Parathyroid adenoma (tissue), 2 donors: Measurements from ENCODE around the gene GALNT18.

Source experiments
- H2AFZ ChIP-seq: fragments of 300-600 bp; sonication (generic); one replicate; pipeline ENCODE4 v1.7.0; 2017; ENCODE audit warnings: antibody characterized with exemption, mild to moderate bottlenecking
- H3K27ac ChIP-seq: fragments of 300-600 bp; sonication (generic); one replicate; pipeline ENCODE4 v1.7.0; 2017
- H3K27me3 ChIP-seq: fragments of 300-600 bp; sonication (generic); one replicate; pipeline ENCODE4 v1.7.0; 2017; ENCODE audit warnings: low read length; ENCODE audit not compliant: control insufficient read depth, insufficient read depth
- H3K36me3 ChIP-seq: fragments of 300-600 bp; sonication (generic); one replicate; pipeline ENCODE4 v1.7.0; 2017; ENCODE audit warnings: low read length; ENCODE audit not compliant: control insufficient read depth, insufficient read depth
- H3K4me1 ChIP-seq: fragments of 300-600 bp; sonication (generic); one replicate; pipeline ENCODE4 v1.7.0; 2017; ENCODE audit warnings: control low read depth
- H3K4me2 ChIP-seq: fragments of 300-600 bp; sonication (generic); one replicate; pipeline ENCODE4 v1.7.0; 2017; ENCODE audit warnings: low read length
- H3K4me3 ChIP-seq: fragments of 300-600 bp; sonication (generic); one replicate; pipeline ENCODE4 v1.7.0; 2017; ENCODE audit warnings: low read depth, low read length
- H3K79me2 ChIP-seq: fragments of 300-600 bp; sonication (generic); one replicate; pipeline ENCODE4 v1.7.0; 2017; ENCODE audit warnings: control low read depth
- H3K9ac ChIP-seq: fragments of 300-600 bp; sonication (generic); one replicate; pipeline ENCODE4 v1.7.0; 2017; ENCODE audit warnings: mild to moderate bottlenecking
- H3K9me3 ChIP-seq: fragments of 300-600 bp; sonication (generic); one replicate; pipeline ENCODE4 v1.7.0; 2017; ENCODE audit warnings: low read length; ENCODE audit not compliant: control insufficient read depth
- TF ChIP-seq, protein P1 (sequence below): fragments of 300-600 bp; sonication (generic); IDR thresholded peaks from one replicate; pipeline ENCODE4 v1.7.0; 2017; ENCODE audit warnings: antibody characterized with exemption, mild to moderate bottlenecking
- donor health status: primary hyperparathyroidism.

GALNT18 gene

DNA sequence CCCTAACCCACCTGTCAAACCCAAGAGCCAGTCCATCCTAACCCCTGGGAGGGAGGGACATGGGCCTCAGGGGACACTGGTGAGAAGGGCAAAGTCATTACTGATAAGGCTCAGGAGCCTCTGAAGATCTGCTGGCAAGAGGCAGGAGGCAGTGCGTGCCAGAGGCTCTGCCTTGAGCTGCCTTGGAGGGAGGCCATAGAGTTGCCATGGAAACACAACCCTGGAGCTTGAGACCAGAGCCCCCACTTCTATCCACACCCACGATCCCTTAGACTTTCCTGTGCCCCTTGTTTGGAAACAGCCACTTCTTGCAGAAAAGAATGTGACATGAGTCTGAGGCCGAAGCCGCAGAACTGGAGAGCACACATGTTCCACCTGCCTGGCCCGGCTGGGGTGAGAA lies 179.0 kb downstream of the GALNT18 start:
- Histone ChIP-seq H3K27me3 (no peaks in the 10 kb centered on the region), H3K9me3 (no peaks in the 10 kb centered on the region), H2AFZ (no peak overlapping the region), H3K4me2 (no peak overlapping the region), H3K27ac (no peak overlapping the region), H3K9ac (no peak overlapping the region), H3K4me1 (peaks cover 18% of the 10 kb centered on the region), H3K79me2 (no peaks in the 10 kb centered on the region), H3K4me3 (no peak overlapping the region), H3K36me3 (no peaks in the 10 kb centered on the region)
- TF ChIP-seq, protein P1, sequence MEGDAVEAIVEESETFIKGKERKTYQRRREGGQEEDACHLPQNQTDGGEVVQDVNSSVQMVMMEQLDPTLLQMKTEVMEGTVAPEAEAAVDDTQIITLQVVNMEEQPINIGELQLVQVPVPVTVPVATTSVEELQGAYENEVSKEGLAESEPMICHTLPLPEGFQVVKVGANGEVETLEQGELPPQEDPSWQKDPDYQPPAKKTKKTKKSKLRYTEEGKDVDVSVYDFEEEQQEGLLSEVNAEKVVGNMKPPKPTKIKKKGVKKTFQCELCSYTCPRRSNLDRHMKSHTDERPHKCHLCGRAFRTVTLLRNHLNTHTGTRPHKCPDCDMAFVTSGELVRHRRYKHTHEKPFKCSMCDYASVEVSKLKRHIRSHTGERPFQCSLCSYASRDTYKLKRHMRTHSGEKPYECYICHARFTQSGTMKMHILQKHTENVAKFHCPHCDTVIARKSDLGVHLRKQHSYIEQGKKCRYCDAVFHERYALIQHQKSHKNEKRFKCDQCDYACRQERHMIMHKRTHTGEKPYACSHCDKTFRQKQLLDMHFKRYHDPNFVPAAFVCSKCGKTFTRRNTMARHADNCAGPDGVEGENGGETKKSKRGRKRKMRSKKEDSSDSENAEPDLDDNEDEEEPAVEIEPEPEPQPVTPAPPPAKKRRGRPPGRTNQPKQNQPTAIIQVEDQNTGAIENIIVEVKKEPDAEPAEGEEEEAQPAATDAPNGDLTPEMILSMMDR, result no peak

DNA sequence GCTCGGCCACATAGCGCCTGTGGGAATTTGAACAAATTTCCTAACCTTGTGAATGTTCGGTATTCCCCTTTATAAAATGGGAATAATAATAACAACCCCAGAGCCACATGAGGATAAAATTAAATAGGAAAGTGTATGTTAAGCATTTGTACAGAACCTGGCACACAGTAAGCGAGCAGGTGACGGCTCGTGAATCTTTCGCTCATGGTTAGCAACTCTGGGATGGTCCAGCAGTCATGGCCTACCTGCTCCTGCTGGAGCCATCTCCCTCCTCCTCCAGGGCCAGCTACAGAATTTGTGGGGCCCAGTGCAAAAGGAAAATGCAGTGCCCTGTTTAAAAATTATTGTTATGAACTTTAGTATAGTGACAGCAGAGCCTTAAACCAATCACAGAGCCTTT lies 180.3 kb downstream of the GALNT18 start:
- Histone ChIP-seq H3K27me3 (no peaks in the 10 kb centered on the region), H3K27ac (no peak overlapping the region), H2AFZ (no peak overlapping the region), H3K4me3 (no peak overlapping the region), H3K36me3 (no peaks in the 10 kb centered on the region), H3K4me2 (no peak overlapping the region), H3K9me3 (no peaks in the 10 kb centered on the region), H3K9ac (no peak overlapping the region), H3K79me2 (no peaks in the 10 kb centered on the region), H3K4me1 (peaks cover 19% of the 10 kb centered on the region)
- TF ChIP-seq, protein P1, result no peak

DNA sequence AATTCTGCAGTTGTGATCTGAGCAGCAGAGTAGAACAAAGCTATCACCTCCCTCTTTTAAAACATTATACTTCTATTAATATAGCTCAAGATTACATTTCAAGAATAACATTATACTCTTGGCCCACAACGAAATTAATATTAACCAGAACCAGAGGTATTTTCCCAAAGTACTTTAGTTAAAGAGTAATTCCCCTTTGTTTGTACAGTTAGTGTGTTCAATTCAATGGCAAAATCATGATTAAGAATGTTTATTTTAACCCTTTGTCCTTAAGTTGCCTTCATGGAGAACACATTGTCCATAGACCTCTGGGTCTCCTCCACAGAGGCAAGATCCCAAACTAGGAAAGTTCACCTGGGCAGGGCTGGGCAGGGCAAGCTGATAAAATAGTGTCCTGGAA lies 180.7 kb downstream of the GALNT18 start:
- no peaks in the 10 kb centered on the region for H3K79me2 ChIP-seq
- H3K9me3 ChIP-seq, result no peaks in the 10 kb centered on the region
- no peak overlapping the region for H3K4me2 ChIP-seq
- no peak overlapping the region for H3K4me3 ChIP-seq
- TF ChIP-seq, protein P1, result no peak
- H3K27ac ChIP-seq, result no peak overlapping the region
- H3K36me3 ChIP-seq, result no peaks in the 10 kb centered on the region
- H2AFZ ChIP-seq, result no peak overlapping the region
- H3K4me1 ChIP-seq, result peaks cover 21% of the 10 kb centered on the region
- no peaks in the 10 kb centered on the region for H3K27me3 ChIP-seq
- no peak overlapping the region for H3K9ac ChIP-seq

DNA sequence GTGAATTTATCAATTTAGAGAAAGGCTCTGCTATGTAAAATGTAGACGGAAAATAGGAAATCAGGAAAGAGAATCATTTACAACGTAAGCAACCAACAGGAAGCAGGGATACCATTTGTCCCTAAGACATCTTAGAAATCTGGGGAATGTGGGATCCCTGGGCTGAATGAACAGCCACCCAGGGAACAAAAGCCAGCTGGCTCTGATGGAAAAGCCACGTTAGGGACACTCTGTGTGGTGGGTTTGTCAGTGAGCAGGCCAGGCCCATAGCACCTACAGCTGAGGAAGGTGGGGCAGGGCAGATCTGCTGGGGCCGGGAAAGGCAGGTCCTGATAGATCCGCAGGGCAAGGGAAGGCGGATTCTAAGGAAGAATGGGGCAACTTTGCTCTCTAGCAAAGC lies 181.7 kb downstream of the GALNT18 start:
- H3K79me2 ChIP-seq, result peaks cover 2% of the 10 kb centered on the region
- H3K27ac ChIP-seq, result no peak overlapping the region
- H3K9ac ChIP-seq, result no peak overlapping the region
- H3K36me3 ChIP-seq, result no peaks in the 10 kb centered on the region
- no peaks in the 10 kb centered on the region for H3K9me3 ChIP-seq
- H3K4me3 ChIP-seq, result no peak overlapping the region
- TF ChIP-seq, protein P1, result no peak
- no peaks in the 10 kb centered on the region for H3K27me3 ChIP-seq
- no peak overlapping the region for H3K4me2 ChIP-seq
- H2AFZ ChIP-seq, result no peak overlapping the region
- H3K4me1 ChIP-seq, result peaks cover 21% of the 10 kb centered on the region

DNA sequence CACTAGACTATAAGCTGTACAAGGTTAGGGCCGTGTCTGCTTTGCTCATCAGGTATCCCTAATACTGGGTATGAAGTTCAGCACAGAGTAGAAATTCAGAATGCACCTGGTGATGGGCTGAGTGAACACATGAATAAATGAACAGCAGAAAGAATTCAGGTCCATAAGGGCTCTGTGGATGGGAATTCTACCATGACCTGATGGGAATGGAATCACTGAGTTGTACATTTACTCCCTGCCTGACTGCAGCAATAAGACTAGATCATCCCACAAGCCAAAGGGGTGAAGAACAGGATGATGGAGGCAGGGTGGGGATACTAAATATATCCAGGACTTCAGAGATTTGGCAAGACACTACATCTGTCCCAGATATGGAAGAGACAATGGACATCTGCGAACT lies 182.2 kb downstream of the GALNT18 start:
- Histone ChIP-seq H3K4me2 (no peak overlapping the region), H3K4me3 (no peak overlapping the region), H3K27me3 (no peaks in the 10 kb centered on the region), H3K27ac (no peak overlapping the region), H2AFZ (no peak overlapping the region), H3K9ac (no peak overlapping the region), H3K79me2 (peaks cover 2% of the 10 kb centered on the region), H3K36me3 (no peaks in the 10 kb centered on the region), H3K9me3 (no peaks in the 10 kb centered on the region), H3K4me1 (peaks cover 17% of the 10 kb centered on the region)
- TF ChIP-seq, protein P1, result no peak
